Measurements from ENCODE around the gene BICC1.
A peak's percentile ranks its signal among the peaks of the same experiment; 100 is the strongest.

The BICC1 gene

DNA sequence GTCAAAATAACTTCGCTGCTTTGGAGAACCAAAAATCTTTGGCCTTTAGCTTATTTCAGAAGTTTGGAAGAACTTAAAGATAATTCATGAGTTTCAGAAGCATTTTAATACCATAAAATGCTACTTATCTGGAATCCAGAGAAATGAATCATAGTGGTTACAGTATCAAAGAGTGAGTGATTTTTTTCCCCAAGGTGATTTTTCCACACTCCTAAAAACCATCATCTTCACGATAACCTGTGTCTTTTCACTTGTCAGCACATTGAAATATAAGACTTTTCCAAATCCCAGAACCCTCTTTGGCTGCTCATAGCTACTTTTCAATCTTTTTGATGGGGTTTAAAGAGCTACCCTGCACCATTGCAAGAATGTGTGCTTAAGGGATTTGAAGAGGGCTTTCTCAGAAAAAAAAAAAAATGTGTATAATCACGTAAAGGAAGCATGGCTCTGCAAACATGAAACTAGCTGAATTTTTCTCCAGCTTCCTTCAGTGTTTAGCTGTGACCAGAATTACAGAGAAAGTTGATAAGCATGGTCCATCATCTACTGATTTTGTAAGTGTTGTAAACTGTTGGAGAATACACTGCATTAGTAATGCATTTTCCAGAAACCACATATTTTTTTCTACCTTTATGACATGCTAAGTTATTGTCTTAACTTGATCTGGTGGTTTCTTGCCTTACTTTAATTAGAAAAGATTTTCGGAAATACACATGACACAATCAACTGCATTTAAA lies 134.9 kb downstream of the BICC1 start:
- peak; percentile 61 for DNase-seq (ENCODE audit: low read depth)
- no peak overlapping the region for H3K4me3 ChIP-seq (ENCODE audit: low read length)
- TF ChIP-seq, protein P1, sequence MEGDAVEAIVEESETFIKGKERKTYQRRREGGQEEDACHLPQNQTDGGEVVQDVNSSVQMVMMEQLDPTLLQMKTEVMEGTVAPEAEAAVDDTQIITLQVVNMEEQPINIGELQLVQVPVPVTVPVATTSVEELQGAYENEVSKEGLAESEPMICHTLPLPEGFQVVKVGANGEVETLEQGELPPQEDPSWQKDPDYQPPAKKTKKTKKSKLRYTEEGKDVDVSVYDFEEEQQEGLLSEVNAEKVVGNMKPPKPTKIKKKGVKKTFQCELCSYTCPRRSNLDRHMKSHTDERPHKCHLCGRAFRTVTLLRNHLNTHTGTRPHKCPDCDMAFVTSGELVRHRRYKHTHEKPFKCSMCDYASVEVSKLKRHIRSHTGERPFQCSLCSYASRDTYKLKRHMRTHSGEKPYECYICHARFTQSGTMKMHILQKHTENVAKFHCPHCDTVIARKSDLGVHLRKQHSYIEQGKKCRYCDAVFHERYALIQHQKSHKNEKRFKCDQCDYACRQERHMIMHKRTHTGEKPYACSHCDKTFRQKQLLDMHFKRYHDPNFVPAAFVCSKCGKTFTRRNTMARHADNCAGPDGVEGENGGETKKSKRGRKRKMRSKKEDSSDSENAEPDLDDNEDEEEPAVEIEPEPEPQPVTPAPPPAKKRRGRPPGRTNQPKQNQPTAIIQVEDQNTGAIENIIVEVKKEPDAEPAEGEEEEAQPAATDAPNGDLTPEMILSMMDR (conservative IDR thresholded peaks at IDR 0.05; ENCODE audit: low read length) = no peak

DNA sequence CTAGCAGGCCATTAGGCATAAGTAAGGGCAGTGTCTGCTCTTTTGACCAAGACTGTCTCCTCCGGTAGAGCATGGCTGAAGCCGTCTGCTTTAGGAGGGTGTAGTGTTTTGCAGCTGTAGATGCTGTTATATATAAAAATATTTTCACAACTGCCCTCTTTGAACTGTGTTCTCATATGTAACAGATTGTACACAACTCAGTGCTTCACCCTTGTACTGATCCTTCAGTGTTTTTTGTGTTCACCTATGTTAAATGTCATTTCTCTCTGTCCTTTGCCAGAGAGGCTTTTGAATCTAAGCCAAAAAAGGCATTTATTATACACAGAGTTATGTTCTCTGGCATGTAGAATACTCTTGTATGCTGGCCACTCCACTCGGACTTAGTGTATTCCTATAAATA lies 135.5 kb downstream of the BICC1 start:
- TF ChIP-seq, protein P1 (conservative IDR thresholded peaks at IDR 0.05; ENCODE audit: low read length) = no peak
- no peak for DNase-seq (ENCODE audit: low read depth)
- H3K4me3 ChIP-seq (ENCODE audit: low read length) = no peak overlapping the region

DNA sequence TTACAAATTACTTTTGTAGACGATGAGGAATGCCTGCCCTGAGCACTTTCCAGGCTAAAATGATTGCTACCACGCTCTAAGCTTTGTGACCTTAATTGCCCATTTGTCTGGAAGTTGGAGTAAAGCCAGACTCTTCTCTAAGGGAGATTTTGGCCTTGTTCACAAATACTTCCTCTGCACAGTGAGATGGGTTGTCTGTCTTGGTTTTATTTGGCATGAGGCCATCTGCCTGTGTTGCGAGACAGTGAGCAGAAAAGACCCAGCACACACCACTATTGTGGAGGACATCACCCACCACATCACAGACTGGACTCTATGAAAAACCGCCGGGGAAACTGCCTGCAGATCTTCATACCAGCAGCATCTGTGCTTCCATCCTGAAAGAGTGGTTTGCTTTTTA lies 138.4 kb downstream of the BICC1 start:
- TF ChIP-seq, protein P1 (conservative IDR thresholded peaks at IDR 0.05; ENCODE audit: low read length) = no peak
- H3K4me3 ChIP-seq (ENCODE audit: low read length) = no peak overlapping the region
- DNase-seq (ENCODE audit: low read depth) = peak; percentile 91

DNA sequence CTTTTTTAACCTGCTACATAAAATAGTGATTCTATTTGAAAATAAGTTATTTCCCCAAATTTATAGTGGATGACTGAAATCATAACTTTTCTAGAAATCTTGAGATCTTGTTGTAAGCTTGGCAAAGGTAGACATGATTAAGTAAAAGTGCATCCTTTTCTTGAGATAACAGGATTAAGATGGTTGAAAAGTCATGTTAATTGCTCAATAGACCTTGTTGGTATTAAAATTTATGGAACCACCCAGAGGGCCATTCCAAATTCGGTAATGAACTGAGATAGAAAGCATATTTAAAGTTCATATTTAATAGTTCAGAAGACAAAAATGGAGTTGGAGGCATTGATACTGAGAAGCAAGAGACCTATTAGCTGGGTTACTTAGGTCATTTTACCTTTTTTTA lies 139.1 kb downstream of the BICC1 start:
- DNase-seq (ENCODE audit: low read depth) = no peak
- TF ChIP-seq, protein P1 (conservative IDR thresholded peaks at IDR 0.05; ENCODE audit: low read length) = no peak

DNA sequence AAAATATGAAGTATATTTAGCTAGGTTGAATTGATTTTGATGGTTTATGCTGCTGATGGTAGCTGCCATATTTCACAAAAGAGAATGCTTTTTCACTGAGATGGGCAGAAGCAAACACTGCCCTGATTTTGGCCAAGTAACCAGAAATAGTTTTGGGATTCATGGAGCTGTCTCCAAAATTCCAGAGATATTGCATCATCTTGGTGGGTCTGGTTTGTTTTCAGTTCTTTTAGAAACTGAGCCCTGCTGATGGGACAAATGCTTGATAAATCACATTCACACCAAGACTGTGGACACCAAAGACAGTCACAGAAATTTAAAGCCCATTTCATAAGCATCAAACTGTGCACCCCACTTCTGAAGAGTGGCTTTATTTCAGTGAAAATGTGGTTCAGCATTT lies 140.5 kb downstream of the BICC1 start:
- DNase-seq (ENCODE audit: low read depth) = peak; percentile 89
- H3K4me3 ChIP-seq (ENCODE audit: low read length) = no peak overlapping the region
- TF ChIP-seq, protein P1 (conservative IDR thresholded peaks at IDR 0.05; ENCODE audit: low read length) = no peak

More for the DNA sequence above, 139.1 kb downstream of the BICC1 start:
- no peak overlapping the region for H3K4me3 ChIP-seq (ENCODE audit: low read length)

DNA sequence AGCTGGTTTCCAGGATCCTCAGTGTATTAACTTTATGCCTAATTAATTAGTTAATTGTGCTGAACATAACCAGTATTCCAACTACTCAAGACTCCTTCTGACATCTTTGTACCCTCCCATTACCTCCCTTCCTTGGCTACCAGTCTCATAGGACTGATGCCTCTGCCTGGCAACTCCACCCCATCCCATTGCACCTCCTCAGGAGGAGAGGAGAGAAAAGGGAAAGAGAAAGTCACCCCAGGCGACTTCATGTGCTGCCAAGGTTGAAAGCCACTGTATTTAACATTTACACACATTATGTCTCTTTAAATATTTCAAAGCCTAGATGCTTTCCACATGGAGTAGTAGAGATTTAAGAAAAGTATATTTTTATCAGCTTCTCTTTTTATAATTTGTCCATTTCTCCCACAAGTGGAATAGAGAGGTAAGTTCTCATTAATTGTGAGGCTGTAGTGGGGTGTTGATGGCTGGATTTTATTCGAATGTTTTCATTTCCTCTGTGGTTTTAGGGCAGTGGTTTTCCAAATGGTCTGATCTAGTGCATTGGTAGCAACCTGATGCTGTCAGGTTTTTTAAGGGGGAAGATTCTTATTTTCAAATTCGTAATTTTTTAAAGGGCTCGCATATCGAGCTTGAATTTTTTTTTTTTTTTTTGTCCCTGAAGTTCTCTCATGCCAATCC lies 148.0 kb downstream of the BICC1 start:
- peak; percentile 54 for DNase-seq (ENCODE audit: low read depth)
- no peak overlapping the region for H3K4me3 ChIP-seq (ENCODE audit: low read length)
- TF ChIP-seq, protein P1 (conservative IDR thresholded peaks at IDR 0.05; ENCODE audit: low read length) = no peak

DNA sequence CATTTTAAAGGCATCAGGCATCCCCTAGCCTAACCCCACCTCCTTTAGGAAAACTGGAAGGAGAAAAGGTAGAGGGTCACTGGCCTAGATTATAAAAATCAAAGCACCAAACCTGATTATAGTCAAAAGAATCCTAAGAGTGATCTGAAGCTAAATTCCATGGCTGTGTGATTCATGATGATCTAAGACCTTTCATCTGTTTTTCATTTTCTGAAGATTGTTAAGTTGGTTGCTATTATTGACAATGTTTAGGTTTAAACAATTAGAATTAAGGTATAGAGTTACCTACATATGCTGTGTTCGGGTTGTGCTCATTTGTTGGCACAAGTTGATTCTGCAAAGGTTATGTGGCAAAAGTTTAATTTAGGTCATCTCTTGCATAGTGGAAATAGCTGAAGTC lies 148.7 kb downstream of the BICC1 start:
- DNase-seq (ENCODE audit: low read depth) = peak; percentile 68
- TF ChIP-seq, protein P1 (conservative IDR thresholded peaks at IDR 0.05; ENCODE audit: low read length) = no peak
- H3K4me3 ChIP-seq (ENCODE audit: low read length) = 0 out of 2 replicates have a peak overlapping the region, but pooled peaks have one; percentile 1

Data from AG10803 (cell line).